Nephron progenitor cell (in vitro differentiated cells): Measurements from ENCODE around the gene S100A5.

Source experiments
- DNase-seq: peaks from one replicate; pipeline ENCODE4 v3.0.0; 2021
- H3K27ac Mint-ChIP-seq: 2 replicates; pipeline ENCODE4 v1.8.0; 2021; ENCODE audit warnings: mild to moderate bottlenecking, moderate library complexity, mixed read lengths
- H3K27me3 Mint-ChIP-seq: 2 replicates; pipeline ENCODE4 v1.8.0; 2021; ENCODE audit warnings: mild to moderate bottlenecking, low read depth, mixed read lengths; ENCODE audit not compliant: poor library complexity
- H3K36me3 Mint-ChIP-seq: 2 replicates; pipeline ENCODE4 v1.8.0; 2021; ENCODE audit warnings: low read depth, mixed read lengths
- H3K4me1 Mint-ChIP-seq: 2 replicates; pipeline ENCODE4 v1.8.0; 2021; ENCODE audit warnings: mixed read lengths
- H3K4me3 Mint-ChIP-seq: 2 replicates; pipeline ENCODE4 v1.8.0; 2021; ENCODE audit warnings: mild to moderate bottlenecking, moderate library complexity, mixed read lengths
- H3K9me3 Mint-ChIP-seq: 2 replicates; pipeline ENCODE4 v1.8.0; 2021; ENCODE audit warnings: mild to moderate bottlenecking, moderate library complexity, mixed read lengths
- TF ChIP-seq, protein P1 (sequence below): fragments of 200-600 bp; sonication (generic); IDR thresholded peaks from 2 replicates; pipeline ENCODE4 v1.5.0; 2021; ENCODE audit warnings: antibody characterized with exemption

Gene S100A5

DNA sequence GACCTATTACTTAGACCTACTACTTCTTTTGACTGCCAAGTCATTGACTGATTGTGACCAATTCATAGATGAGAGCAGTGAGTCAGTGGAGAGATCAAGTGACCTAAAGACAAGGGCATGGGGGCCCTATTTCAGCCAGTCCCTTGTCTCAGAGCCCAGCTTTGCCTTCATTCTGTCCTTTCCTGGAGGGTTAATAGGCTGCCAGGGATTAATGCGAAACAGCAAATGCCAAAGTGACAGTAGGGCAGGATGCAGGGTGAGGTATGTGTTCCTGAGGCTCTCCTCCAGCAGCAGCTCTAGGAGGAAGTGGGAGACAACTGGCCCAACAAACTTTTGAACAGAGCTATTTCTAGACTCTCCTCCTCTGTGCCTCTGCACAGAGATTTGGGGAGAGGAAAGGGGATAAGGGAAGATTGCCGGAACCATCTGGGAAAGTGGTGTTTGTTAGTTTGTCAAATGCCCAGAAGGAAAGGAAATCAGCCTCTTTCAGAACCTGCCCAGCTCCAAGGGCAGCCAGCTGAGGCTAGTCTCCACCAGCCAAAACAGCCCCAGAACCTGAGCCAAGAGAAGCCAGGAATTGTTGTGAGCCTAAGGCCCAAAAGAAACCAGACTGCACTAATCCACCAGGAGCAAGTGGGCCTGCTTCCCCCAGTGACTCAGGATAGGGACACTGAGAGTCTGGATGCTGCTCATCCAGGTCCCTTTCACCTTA, 13.3 kb upstream of the S100A5 start:
- Mint-ChIP-seq H3K27me3 (peaks cover 6% of the 10 kb centered on the region), H3K9me3 (no peaks in the 10 kb centered on the region), H3K27ac (peak overlapping the region; percentile 95), H3K4me3 (no peak overlapping the region), H3K4me1 (peaks cover 49% of the 10 kb centered on the region), H3K36me3 (no peaks in the 10 kb centered on the region)
- TF ChIP-seq, protein P1, sequence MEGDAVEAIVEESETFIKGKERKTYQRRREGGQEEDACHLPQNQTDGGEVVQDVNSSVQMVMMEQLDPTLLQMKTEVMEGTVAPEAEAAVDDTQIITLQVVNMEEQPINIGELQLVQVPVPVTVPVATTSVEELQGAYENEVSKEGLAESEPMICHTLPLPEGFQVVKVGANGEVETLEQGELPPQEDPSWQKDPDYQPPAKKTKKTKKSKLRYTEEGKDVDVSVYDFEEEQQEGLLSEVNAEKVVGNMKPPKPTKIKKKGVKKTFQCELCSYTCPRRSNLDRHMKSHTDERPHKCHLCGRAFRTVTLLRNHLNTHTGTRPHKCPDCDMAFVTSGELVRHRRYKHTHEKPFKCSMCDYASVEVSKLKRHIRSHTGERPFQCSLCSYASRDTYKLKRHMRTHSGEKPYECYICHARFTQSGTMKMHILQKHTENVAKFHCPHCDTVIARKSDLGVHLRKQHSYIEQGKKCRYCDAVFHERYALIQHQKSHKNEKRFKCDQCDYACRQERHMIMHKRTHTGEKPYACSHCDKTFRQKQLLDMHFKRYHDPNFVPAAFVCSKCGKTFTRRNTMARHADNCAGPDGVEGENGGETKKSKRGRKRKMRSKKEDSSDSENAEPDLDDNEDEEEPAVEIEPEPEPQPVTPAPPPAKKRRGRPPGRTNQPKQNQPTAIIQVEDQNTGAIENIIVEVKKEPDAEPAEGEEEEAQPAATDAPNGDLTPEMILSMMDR = no peak
- no peak for DNase-seq

DNA sequence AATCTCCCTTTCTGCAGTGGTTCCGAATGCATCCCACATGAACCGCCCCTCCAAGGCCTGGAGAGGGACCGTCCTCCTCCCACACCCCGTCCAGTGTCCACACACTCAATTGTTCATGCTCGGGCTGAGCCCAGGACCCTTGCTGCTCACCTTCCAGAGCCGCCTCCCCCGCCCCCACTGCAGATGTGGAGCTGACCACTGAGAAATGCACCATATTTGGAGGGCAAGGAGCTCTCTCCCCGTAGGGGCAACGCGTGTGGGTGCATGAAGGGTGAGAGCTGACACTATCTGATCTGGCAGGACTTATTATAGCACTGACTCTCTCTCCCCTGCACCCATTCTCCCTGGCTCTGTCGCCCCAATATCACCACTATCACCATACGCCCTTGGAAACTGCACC, 12.4 kb upstream of the S100A5 start:
- DNase-seq = no peak
- Mint-ChIP-seq H3K27me3 (peaks cover 6% of the 10 kb centered on the region), H3K36me3 (no peaks in the 10 kb centered on the region), H3K27ac (no peak overlapping the region), H3K4me1 (peaks cover 58% of the 10 kb centered on the region), H3K4me3 (no peak overlapping the region), H3K9me3 (no peaks in the 10 kb centered on the region)
- TF ChIP-seq, protein P1 = no peak

DNA sequence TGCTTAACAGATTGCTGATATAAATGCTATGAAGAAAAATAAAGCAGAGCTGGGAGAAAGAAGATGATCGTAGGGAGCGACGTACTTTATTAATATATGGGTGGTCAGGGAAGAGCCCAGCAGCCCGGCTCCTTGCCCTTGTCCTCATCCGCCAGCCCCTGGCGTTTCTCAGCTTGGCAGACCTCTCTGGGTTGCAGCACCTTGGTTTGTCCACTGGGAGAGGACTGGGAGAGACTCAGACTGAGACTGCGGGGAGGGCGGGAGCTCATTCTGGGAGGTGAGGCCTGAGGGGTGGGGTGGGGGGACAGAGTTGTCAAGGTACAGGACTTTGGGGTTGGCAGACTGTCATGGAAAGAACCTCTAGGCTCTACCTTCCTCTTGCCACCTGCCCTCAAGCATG, 11.6 kb upstream of the S100A5 start:
- no peak overlapping the region for H3K27ac Mint-ChIP-seq

DNA sequence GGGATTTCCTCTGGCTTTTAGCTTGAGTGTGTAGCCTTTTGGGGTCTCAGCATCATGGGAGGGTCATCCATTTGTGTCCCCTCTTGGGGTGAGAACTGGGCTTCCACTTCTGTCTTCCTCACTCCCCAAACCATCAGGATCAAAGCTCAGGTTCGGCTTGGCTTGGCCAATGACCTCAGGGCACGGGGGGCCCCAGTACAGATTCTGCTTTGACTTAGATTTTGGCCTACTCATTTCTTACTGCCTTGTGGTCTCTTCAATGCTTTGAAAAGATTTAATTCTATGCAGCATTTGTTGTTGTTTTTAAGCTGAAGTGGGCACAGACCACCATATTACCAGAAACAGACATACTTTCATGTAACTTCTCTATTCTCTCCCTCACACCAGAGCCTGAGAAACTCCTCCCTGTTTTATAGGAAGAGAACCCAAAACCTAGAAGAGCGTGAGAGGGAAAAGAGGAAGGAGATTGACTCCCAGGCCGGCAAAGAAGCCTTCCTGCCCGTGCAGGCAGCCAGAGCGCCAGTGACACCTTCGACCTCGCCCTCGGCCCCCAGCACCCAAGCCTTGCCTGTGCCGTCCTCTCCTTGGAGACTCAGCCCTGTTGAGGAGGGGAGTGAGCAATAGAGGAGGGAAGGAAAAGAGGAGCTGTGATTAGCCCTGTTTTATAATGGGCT, 10.2 kb upstream of the S100A5 start:
- Mint-ChIP-seq H3K27me3 (peaks cover 3% of the 10 kb centered on the region), H3K36me3 (no peaks in the 10 kb centered on the region), H3K27ac (peak overlapping the region; percentile 28), H3K4me3 (no peak overlapping the region), H3K4me1 (peaks cover 79% of the 10 kb centered on the region), H3K9me3 (no peaks in the 10 kb centered on the region)
- DNase-seq = no peak
- TF ChIP-seq, protein P1 = no peak

More for the DNA sequence above, 11.6 kb upstream of the S100A5 start:
- Mint-ChIP-seq H3K9me3 (no peaks in the 10 kb centered on the region), H3K4me3 (no peak overlapping the region), H3K27me3 (peaks cover 3% of the 10 kb centered on the region), H3K4me1 (peaks cover 66% of the 10 kb centered on the region), H3K36me3 (no peaks in the 10 kb centered on the region)
- no peak for DNase-seq
- TF ChIP-seq, protein P1 = no peak

DNA sequence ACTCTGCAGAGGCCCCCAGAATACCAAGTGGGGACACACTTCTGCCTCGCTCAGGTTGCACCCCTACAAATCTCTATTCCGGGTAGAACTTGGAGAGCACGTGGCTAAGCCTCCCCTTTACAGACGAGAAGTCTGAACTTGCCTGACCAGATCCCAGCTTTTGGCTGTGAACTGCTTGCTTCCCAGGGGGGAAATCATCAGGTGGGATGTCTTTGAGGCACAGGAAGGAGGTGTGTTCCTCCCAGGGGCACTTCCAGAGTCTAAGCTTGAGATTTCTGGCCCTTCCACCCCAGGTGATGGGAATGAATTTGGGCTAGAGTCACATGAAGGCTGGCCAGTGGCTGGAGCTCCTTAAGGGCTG, 9.6 kb upstream of the S100A5 start:
- DNase-seq = no peak
- H3K36me3 Mint-ChIP-seq = no peaks in the 10 kb centered on the region
- TF ChIP-seq, protein P1 = no peak
- H3K27ac Mint-ChIP-seq = peak overlapping the region; percentile 35
- H3K4me3 Mint-ChIP-seq = peak overlapping the region; percentile 37
- H3K4me1 Mint-ChIP-seq = peaks cover 85% of the 10 kb centered on the region
- no peaks in the 10 kb centered on the region for H3K9me3 Mint-ChIP-seq
- H3K27me3 Mint-ChIP-seq = peaks cover 3% of the 10 kb centered on the region
